Activated CD4-positive, CD25-positive, alpha-beta regulatory T cell (primary cell): ENCODE results near the gene CPNE9.
A peak's percentile ranks its signal among the peaks of the same experiment; 100 is the strongest.
"Not testable (repeated sequence)": the region's sequence is repeated elsewhere in the genome, so short reads cannot be mapped to it uniquely, and the experiment has no call there.

Source experiments
- DNase-seq, 4 experiments: peaks; one replicate each; lab custom pipeline; 2025; lab: John Stamatoyannopoulos, UW

The CPNE9 gene

DNA sequence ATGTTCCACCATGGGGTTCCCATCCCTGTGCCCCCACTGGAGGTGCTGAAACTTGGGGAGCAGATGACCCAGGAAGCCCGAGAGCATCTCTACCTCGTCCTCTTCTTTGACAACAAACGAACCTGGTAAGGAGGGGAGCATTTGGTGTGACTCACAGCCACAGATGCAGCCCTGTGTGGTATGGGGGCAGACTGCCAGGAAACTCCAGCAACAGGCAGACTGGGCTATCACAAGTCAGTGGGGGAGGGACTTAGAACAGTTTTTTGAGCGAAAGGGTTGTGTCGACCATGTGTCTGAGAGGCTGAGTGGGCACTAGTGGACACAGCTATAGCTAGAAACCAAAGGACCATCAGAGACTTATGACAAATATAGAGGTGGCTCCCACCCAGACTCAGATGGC is 42.7 kb downstream of the CPNE9 start:
- no peak for DNase-seq

- no peak for DNase-seq
These were observed 43.6 kb downstream of the CPNE9 start for GRCh38 chr3:9747267-9747666.

DNA sequence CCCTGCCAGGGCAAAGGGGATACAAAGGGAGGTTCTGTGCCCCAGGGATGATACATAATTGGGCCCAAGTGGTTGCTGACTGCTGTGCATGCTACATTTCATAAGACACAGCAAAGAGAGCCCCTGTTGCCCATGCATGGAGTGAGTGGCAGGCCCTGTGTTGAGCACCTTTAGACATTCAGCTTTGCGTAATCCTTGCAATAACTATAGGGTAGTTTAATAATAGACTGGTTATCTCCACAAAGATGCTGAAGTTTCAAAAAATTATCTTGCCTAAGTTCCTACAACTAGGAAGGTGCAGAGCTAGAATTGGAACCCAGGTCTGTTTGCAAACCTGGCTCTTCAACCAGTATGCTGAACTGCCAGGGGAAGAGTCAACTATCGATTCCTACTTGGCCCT is 44.4 kb downstream of the CPNE9 start:
- DNase-seq: no peak

GRCh38 chr3:9749296-9749644 is 45.6 kb downstream of the CPNE9 start:
- peak in 1 of 4 experiments; percentile 45 for DNase-seq

DNA sequence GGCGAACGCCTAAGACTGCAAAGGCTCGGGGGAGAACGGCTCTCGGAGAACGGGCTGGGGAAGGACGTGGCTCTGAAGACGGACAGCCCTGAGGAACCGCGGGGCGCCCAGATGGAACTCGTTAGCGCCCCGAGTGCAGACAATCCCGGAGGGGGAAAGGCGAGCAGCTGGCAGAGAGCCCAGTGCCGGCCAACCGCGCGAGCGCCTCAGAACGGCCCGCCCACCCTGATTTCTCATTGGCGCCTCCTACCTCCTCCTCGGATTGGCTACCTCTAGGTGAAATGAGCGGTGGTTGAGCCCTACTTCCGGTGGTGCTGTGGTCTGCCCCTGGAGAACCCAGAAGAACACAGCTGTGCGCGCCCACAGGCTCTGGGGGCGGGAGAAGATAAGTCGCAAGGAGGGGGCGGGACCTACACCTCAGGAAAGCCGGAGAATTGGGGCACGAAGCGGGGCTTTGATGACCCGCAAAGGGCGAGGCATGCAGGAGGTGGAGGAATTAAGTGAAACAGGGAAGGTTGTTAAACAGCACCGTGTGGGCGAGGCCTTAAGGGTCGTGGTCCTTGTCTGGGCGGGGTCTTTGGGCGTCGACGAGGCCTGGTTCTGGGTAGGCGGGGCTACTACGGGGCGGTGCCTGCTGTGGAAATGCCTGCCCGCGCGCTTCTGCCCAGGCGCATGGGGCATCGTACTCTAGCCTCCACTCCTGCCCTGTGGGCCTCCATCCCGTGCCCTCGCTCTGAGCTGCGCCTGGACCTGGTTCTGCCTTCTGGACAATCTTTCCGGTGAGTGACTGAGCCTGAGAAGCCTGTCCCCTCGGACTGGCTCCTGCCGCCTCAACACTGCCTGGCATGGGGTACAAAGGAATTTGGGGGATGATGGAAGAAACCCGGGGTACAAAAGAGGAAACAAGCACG is 46.3 kb downstream of the CPNE9 start, which contains the start of gene OGG1:
Gene OGG1, plus strand, starts transcription at position 308 of the 911 bp plus-strand sequence. Its CDS starts 335 bp downstream, at position 643.
- DNase-seq: peak; percentile 83 to 89 (median 87)

GRCh38 chr3:9750556-9751411 is 47.2 kb downstream of the CPNE9 start:
- DNase-seq: no peak

GRCh38 chr3:9754678-9755077 is 51.0 kb downstream of the CPNE9 start:
- DNase-seq: no peak

DNA sequence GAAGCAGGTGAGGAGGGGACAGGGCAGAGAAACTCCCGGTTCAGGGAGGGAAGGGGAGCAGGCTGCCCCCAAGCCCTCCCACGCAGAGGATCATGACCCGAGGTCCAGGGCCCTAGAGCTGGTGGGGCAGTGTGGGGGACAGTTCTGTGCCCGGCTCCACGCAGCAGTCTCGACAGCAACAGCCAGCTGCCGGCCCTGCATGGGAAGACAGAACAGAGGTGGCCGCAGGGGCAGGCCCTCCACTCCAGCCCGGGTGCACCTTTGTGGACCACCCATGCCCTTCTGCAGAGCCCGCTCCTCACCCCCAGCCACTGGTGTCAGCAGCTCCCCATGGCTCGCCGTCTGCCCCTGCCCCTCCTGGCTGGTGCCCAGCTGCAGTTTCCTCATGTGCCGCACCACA is 53.8 kb downstream of the CPNE9 start:
- no peak for DNase-seq

GRCh38 chr3:9760779-9761505 is 57.3 kb downstream of the CPNE9 start:
- no peak for DNase-seq

GRCh38 chr3:9761919-9762318 is 58.3 kb downstream of the CPNE9 start:
- DNase-seq: no peak

GRCh38 chr3:9762871-9763270 is 59.2 kb downstream of the CPNE9 start:
- no peak for DNase-seq

GRCh38 chr3:9765865-9766264 is 62.2 kb downstream of the CPNE9 start:
- DNase-seq: no peak

- no peak for DNase-seq
These were observed 63.8 kb downstream of the CPNE9 start for GRCh38 chr3:9767418-9767817.

- no peak for DNase-seq
These were observed 64.6 kb downstream of the CPNE9 start for GRCh38 chr3:9768141-9768775.

- DNase-seq: no peak
These were observed 65.4 kb downstream of the CPNE9 start for GRCh38 chr3:9769012-9769411.

- peak; percentile 18 to 41 (median 22) for DNase-seq
These were observed 66.0 kb downstream of the CPNE9 start, which contains the start of gene CAMK1 for GRCh38 chr3:9769426-9770275. TSS of gene CAMK1 (minus strand) at chr3:9769947. CDS start at chr3:9767749, 2,198 bp downstream.

DNA sequence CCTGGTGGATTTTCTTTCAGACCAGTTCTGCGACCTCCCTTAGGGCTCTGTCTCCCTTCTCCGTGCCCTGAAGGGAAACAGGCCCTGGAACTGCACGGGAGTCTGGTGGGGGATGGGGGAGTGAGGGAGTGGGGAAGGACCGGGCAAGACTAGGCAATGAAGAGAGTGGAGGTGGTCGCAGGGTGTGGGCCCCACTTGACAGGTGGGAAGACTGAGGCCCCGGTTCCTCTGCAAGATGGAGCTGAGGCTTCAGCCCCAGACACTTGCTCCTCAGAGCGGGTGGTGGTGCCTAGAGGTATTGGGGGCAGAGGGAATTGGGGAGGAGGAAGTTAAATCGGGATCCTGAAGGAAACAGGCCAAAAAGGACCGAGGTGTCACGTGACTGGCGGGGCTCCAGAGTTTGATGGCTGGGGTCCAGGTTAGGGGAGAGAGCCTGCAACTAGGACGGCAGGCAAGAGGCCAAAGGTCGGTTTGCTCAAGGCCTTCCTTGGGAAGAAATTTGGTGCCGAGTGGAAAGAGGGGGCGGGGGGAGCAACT is 66.7 kb downstream of the CPNE9 start:
- no peak for DNase-seq

GRCh38 chr3:9771007-9771406 is 67.4 kb downstream of the CPNE9 start:
- not testable (repeated sequence) for DNase-seq

DNA sequence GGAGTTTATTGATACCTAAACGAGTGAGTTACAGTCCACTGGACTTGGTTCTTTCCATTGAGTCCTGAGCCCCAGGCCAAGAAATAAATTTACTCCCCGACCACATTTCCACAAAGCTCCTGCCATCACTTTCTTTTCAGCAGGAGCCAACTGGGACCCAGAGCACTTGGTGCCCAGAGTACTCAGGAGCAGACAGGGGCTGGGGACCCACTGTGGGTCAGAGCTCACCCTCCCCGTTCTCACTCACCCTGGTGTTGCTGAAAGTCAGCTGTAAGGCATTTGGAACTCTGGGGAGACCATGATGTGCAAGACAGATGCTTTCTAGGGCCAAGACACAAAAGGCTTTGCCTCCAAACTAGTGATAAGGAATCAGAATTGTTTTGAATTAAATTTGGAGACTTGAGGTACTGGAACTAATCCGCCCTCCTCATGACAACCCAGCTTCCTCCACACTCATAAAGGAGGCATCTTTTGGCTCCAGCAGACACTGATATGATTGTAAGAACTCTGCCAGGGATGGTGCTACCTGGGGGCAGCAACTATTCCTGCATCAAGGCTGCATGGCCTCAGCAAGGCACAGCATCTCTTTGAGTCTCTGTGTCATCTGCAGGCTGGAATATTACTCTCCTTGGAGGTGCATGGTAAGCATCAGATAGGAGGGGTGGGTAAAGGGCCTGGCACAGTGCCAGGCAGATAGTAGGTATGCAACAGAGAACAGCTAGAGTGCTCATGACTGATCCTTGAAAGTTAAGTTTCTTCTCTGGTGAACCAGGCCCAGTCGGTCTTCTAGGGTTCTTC is 73.5 kb downstream of the CPNE9 start:
- DNase-seq: no peak

GRCh38 chr3:9777694-9778021 is 74.0 kb downstream of the CPNE9 start:
- no peak for DNase-seq
